Gastrocnemius medialis (tissue), 4 donors: Measurements from ENCODE around the gene PIK3IP1.

Experiments used
- POLR2A ChIP-seq, 2 donors: fragments of 450-650 bp; IDR thresholded peaks; one replicate each; pipeline ENCODE4 v1.6.1; 2017; ENCODE audit warnings: antibody characterized with exemption in 2 of 2, mild to moderate bottlenecking in 2 of 2, moderate library complexity in 2 of 2
- TF ChIP-seq, protein P1 (sequence below), 5 experiments: fragments of 450-650 bp in 3 of 5; fragments of 200-600 bp in 2 of 5; sonication (generic) in 2 of 5; IDR thresholded peaks in 4 of 5; conservative IDR thresholded peaks in 1 of 5; 1 replicate in 4 of 5; 2 replicates in 1 of 5; pipeline ENCODE4 v1.5.1; 2016 to 2019; ENCODE audit warnings: antibody characterized with exemption in 5 of 5, mild to moderate bottlenecking in 3 of 5, moderate library complexity in 3 of 5

DNA sequence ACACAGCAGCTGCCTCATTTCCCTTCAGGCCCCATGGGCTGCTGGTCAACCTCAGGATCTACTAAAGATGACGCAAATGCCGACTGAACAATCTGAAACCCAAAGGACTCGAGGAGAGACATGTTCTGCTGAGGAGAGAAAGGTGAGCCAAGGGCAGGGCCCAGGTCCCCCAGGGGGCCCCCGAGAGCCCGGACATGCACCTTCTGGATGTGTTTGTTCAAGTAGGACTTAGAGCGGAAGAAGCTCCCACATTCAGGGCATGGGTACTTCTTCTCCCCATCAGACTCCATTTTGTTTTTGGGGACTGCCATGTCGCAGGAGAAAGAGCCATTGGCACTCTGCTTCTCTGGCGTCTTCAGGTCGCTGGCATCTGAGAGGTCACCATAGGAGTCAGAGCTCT is 34.6 kb upstream of the PIK3IP1 start:
- TF ChIP-seq, protein P1, sequence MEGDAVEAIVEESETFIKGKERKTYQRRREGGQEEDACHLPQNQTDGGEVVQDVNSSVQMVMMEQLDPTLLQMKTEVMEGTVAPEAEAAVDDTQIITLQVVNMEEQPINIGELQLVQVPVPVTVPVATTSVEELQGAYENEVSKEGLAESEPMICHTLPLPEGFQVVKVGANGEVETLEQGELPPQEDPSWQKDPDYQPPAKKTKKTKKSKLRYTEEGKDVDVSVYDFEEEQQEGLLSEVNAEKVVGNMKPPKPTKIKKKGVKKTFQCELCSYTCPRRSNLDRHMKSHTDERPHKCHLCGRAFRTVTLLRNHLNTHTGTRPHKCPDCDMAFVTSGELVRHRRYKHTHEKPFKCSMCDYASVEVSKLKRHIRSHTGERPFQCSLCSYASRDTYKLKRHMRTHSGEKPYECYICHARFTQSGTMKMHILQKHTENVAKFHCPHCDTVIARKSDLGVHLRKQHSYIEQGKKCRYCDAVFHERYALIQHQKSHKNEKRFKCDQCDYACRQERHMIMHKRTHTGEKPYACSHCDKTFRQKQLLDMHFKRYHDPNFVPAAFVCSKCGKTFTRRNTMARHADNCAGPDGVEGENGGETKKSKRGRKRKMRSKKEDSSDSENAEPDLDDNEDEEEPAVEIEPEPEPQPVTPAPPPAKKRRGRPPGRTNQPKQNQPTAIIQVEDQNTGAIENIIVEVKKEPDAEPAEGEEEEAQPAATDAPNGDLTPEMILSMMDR (IDR thresholded peaks at IDR 0.05 in 4 of 5, conservative IDR thresholded peaks at IDR 0.05 in 1 of 5): no peak
- TF ChIP-seq POLR2A (IDR thresholded peaks at IDR 0.05): no peak
